T-helper 9 cell (primary cell): Measurements from ENCODE around the gene SLC9A2.

ENCODE experiments used
- DNase-seq: peaks from one replicate; pipeline ENCODE4 v3.0.0-alpha.2; 2020

The SLC9A2 gene

GRCh38 chr2:102618452-102619413 is 620 bp upstream of the SLC9A2 start:
- no peak for DNase-seq

- no peak for DNase-seq
Measured at GRCh38 chr2:102620332-102620731, 979 bp downstream of the SLC9A2 start.

- no peak for DNase-seq
Measured at GRCh38 chr2:102621630-102622029, 2.3 kb downstream of the SLC9A2 start.

GRCh38 chr2:102622646-102623045 is 3.3 kb downstream of the SLC9A2 start:
- DNase-seq: no peak

- no peak for DNase-seq
Measured at GRCh38 chr2:102630458-102630857, 11.1 kb downstream of the SLC9A2 start.

GRCh38 chr2:102632380-102633175 is 13.2 kb downstream of the SLC9A2 start:
- DNase-seq: no peak

GRCh38 chr2:102634831-102635241 is 15.5 kb downstream of the SLC9A2 start:
- no peak for DNase-seq

GRCh38 chr2:102635317-102635716 is 16.0 kb downstream of the SLC9A2 start:
- DNase-seq: no peak

- no peak for DNase-seq
Measured at GRCh38 chr2:102636283-102636907, 17.0 kb downstream of the SLC9A2 start.

GRCh38 chr2:102637358-102637757 is 18.0 kb downstream of the SLC9A2 start:
- no peak for DNase-seq

- no peak for DNase-seq
Measured at GRCh38 chr2:102639429-102639828, 20.1 kb downstream of the SLC9A2 start.

- no peak for DNase-seq
Measured at GRCh38 chr2:102652126-102652525, 32.8 kb downstream of the SLC9A2 start.

GRCh38 chr2:102657770-102658169 is 38.4 kb downstream of the SLC9A2 start:
- DNase-seq: no peak

- DNase-seq: no peak
Measured at GRCh38 chr2:102660070-102660469, 40.7 kb downstream of the SLC9A2 start.

GRCh38 chr2:102660574-102660973 is 41.2 kb downstream of the SLC9A2 start:
- DNase-seq: no peak

- no peak for DNase-seq
Measured at GRCh38 chr2:102661846-102662245, 42.5 kb downstream of the SLC9A2 start.

- DNase-seq: no peak
Measured at GRCh38 chr2:102662833-102663232, 43.5 kb downstream of the SLC9A2 start.

GRCh38 chr2:102663381-102663780 is 44.0 kb downstream of the SLC9A2 start:
- no peak for DNase-seq

- DNase-seq: no peak
Measured at GRCh38 chr2:102664471-102664909, 45.1 kb downstream of the SLC9A2 start.

GRCh38 chr2:102667072-102667471 is 47.7 kb downstream of the SLC9A2 start:
- DNase-seq: no peak

GRCh38 chr2:102668171-102668570 is 48.8 kb downstream of the SLC9A2 start:
- no peak for DNase-seq

- DNase-seq: no peak
Measured at GRCh38 chr2:102669401-102669800, 50.0 kb downstream of the SLC9A2 start.

- DNase-seq: no peak
Measured at GRCh38 chr2:102672107-102672776, 52.9 kb downstream of the SLC9A2 start.
